Activated CD8-positive, alpha-beta T cell treated with anti-CD3 and anti-CD28 coated beads for 36 hours (primary cell): ENCODE results near the gene DHRSX. TPM values are rescaled to one million over a fixed set of nuclear protein-coding genes. Genes with fewer than 3 reads are reported as not detected.

Experiments used
- ATAC-seq: fragments of 200-7000 bp; cut with Tn5 transposase; one replicate; pipeline ENCODE4 v1.10.0; 2021; ENCODE audit warnings: mild to moderate bottlenecking, moderate library complexity
- CTCF ChIA-PET: fragments of 350-600 bp; sonication (Branson Sonifier 250); formaldehyde crosslinking; loops from one replicate; lab custom pipeline; 2021; ENCODE audit warnings: antibody characterized with exemption; lab: Charles Lee
- POLR2A ChIA-PET: fragments of 350-600 bp; sonication (Branson Sonifier 250); formaldehyde crosslinking; loops from one replicate; lab custom pipeline; 2021; ENCODE audit warnings: antibody characterized with exemption; lab: Charles Lee
- DNase-seq: peaks from one replicate; pipeline ENCODE4 v3.0.0-alpha.2; 2020
- H3K27ac Mint-ChIP-seq: one replicate; pipeline ENCODE4 v1.8.0; 2021; ENCODE audit warnings: mild to moderate bottlenecking, mixed read lengths
- H3K27me3 Mint-ChIP-seq: one replicate; pipeline ENCODE4 v1.8.0; 2021; ENCODE audit warnings: mixed read lengths
- H3K36me3 Mint-ChIP-seq: one replicate; pipeline ENCODE4 v1.8.0; 2021; ENCODE audit warnings: low read depth, mixed read lengths
- H3K4me1 Mint-ChIP-seq: one replicate; pipeline ENCODE4 v1.8.0; 2021; ENCODE audit warnings: low read depth, mixed read lengths
- H3K4me3 Mint-ChIP-seq: one replicate; pipeline ENCODE4 v1.8.0; 2021; ENCODE audit warnings: mild to moderate bottlenecking, moderate library complexity, mixed read lengths
- H3K9me3 Mint-ChIP-seq: one replicate; pipeline ENCODE4 v1.8.0; 2021; ENCODE audit warnings: mixed read lengths
- intact Hi-C: fragments of 100-400 bp; cut with micrococcal nuclease; formaldehyde crosslinking; loops from one replicate; pipeline ENCODE4 v1.10.0; 2022
- total RNA-seq, 2 experiments: library from RNA; stranded (reverse); gene quantifications; one replicate each; pipeline ENCODE4 v1.2.3, GENCODE V29; 2021
- TF ChIP-seq, protein P1 (sequence below): fragments of 200-600 bp; IDR thresholded peaks from one replicate; pipeline ENCODE4 v1.8.0; 2022; ENCODE audit warnings: antibody characterized with exemption, mild to moderate bottlenecking

DHRSX gene
- total RNA-seq, 2 experiments from 2014 or later, result 19.7 to 22.0 TPM

- H3K27me3 Mint-ChIP-seq, result no peaks in the 10 kb centered on the region
- ATAC-seq, result no peak
- H3K27ac Mint-ChIP-seq, result no peak overlapping the region
- DNase-seq, result no peak
- H3K36me3 Mint-ChIP-seq, result peaks cover 64% of the 10 kb centered on the region
- no peak overlapping the region for H3K4me3 Mint-ChIP-seq
- TF ChIP-seq, protein P1, sequence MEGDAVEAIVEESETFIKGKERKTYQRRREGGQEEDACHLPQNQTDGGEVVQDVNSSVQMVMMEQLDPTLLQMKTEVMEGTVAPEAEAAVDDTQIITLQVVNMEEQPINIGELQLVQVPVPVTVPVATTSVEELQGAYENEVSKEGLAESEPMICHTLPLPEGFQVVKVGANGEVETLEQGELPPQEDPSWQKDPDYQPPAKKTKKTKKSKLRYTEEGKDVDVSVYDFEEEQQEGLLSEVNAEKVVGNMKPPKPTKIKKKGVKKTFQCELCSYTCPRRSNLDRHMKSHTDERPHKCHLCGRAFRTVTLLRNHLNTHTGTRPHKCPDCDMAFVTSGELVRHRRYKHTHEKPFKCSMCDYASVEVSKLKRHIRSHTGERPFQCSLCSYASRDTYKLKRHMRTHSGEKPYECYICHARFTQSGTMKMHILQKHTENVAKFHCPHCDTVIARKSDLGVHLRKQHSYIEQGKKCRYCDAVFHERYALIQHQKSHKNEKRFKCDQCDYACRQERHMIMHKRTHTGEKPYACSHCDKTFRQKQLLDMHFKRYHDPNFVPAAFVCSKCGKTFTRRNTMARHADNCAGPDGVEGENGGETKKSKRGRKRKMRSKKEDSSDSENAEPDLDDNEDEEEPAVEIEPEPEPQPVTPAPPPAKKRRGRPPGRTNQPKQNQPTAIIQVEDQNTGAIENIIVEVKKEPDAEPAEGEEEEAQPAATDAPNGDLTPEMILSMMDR, result no peak
- peaks cover 18% of the 10 kb centered on the region for H3K9me3 Mint-ChIP-seq
- H3K4me1 Mint-ChIP-seq, result no peaks in the 10 kb centered on the region
- CTCF ChIA-PET, result no interaction called here
- intact Hi-C loops, result no loop called here
- POLR2A ChIA-PET, result no interaction called here
These were observed 73.0 kb downstream of the DHRSX start for GRCh38 chrX:2427737-2428136.

GRCh38 chrX:2427147-2427546 is 73.6 kb downstream of the DHRSX start:
- TF ChIP-seq, protein P1, result no peak
- peaks cover 14% of the 10 kb centered on the region for H3K9me3 Mint-ChIP-seq
- H3K27ac Mint-ChIP-seq, result no peak overlapping the region
- intact Hi-C loops, result no loop called here
- H3K4me3 Mint-ChIP-seq, result no peak overlapping the region
- peaks cover 60% of the 10 kb centered on the region for H3K36me3 Mint-ChIP-seq
- ATAC-seq (no peak), DNase-seq (no peak)
- POLR2A ChIA-PET, result no interaction called here
- CTCF ChIA-PET, result no interaction called here
- H3K4me1 Mint-ChIP-seq, result no peaks in the 10 kb centered on the region
- no peaks in the 10 kb centered on the region for H3K27me3 Mint-ChIP-seq

DNA sequence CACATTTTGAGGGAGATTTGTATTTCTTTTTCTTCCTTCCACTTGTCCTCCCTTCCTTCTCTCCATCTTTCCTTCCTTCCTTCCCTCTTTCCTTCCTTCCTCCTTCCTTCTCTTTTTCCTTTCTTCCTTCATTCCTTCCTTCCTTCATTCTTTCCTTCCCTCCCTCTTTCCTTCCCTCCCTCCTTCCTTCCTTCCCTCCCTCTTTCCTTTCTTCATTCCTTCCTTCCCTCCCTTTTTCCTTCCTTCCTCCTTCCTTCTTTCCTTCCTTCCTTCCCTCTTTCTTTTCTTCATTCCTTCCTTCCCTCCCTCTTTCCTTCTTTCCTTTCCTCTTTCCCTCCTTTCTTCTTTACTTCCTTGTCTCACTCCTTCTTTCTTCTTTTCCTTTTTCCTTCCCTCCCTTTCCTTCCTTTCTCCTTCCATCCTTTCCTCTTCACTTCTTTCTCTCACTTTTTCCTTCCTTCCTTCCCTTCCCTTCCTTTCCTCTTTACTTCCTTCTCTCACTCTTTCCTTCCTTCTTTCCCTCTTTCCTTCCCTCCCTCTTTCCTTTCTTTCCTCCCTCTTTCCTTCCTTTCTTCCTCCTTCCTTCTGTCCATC is 74.4 kb downstream of the DHRSX start:
- TF ChIP-seq, protein P1, result no peak
- no peak overlapping the region for H3K4me3 Mint-ChIP-seq
- no peak for DNase-seq
- intact Hi-C loops, result no loop called here
- no peaks in the 10 kb centered on the region for H3K4me1 Mint-ChIP-seq
- peaks cover 63% of the 10 kb centered on the region for H3K36me3 Mint-ChIP-seq
- H3K9me3 Mint-ChIP-seq, result peaks cover 14% of the 10 kb centered on the region
- H3K27ac Mint-ChIP-seq, result no peak overlapping the region
- POLR2A ChIA-PET, result no interaction called here
- no peaks in the 10 kb centered on the region for H3K27me3 Mint-ChIP-seq
- ATAC-seq, result no peak
- CTCF ChIA-PET, result no interaction called here

- ChIA-PET CTCF (no interaction called here), POLR2A (no interaction called here)
- peak; percentile 37 for ATAC-seq
- Mint-ChIP-seq H3K36me3 (peaks cover 70% of the 10 kb centered on the region), H3K27ac (no peak overlapping the region), H3K9me3 (peaks cover 15% of the 10 kb centered on the region), H3K4me1 (no peaks in the 10 kb centered on the region), H3K27me3 (no peaks in the 10 kb centered on the region), H3K4me3 (no peak overlapping the region)
- TF ChIP-seq, protein P1, result no peak
- peak; percentile 3 for DNase-seq
- intact Hi-C loops, result no loop called here
These were observed 75.3 kb downstream of the DHRSX start for GRCh38 chrX:2425286-2426071.

GRCh38 chrX:2424317-2424716 is 76.5 kb downstream of the DHRSX start:
- H3K27me3 Mint-ChIP-seq, result no peaks in the 10 kb centered on the region
- TF ChIP-seq, protein P1, result no peak
- peaks cover 13% of the 10 kb centered on the region for H3K9me3 Mint-ChIP-seq
- intact Hi-C loops, result no loop called here
- POLR2A ChIA-PET, result no interaction called here
- H3K36me3 Mint-ChIP-seq, result peaks cover 65% of the 10 kb centered on the region
- CTCF ChIA-PET, result no interaction called here
- no peaks in the 10 kb centered on the region for H3K4me1 Mint-ChIP-seq
- H3K27ac Mint-ChIP-seq, result no peak overlapping the region
- no peak for DNase-seq
- no peak for ATAC-seq
- H3K4me3 Mint-ChIP-seq, result no peak overlapping the region
